Measurements from ENCODE around the gene IL37.

DNA sequence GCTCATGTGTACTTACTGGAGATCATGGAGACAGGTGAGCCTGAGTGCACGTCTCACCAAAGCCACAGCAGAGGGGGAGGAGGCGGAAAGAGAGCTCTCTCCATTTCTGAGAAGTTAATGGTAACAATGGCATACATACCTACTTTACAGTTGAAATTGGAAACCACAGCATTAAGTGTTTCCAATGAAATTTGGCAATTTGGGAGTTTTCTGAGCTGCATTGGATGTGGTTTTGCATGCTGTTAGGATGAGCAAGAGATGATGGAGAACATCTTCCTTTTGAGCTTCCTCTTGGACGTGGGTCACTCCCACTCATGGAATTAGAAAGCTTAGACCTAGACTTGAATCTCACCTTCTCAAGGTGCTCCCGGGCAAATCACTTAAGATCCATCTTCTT lies 25.5 kb upstream of the IL37 start:
- no peak for TF ChIP-seq CTCF (IDR thresholded peaks at IDR 0.05; ENCODE audit: insufficient read depth, low read depth, low read length)
- TF ChIP-seq EZH2 (IDR thresholded peaks at IDR 0.05; ENCODE audit: insufficient read depth, low read length), result no peak
